ENCODE measurements around the gene POLR3K.

DNA sequence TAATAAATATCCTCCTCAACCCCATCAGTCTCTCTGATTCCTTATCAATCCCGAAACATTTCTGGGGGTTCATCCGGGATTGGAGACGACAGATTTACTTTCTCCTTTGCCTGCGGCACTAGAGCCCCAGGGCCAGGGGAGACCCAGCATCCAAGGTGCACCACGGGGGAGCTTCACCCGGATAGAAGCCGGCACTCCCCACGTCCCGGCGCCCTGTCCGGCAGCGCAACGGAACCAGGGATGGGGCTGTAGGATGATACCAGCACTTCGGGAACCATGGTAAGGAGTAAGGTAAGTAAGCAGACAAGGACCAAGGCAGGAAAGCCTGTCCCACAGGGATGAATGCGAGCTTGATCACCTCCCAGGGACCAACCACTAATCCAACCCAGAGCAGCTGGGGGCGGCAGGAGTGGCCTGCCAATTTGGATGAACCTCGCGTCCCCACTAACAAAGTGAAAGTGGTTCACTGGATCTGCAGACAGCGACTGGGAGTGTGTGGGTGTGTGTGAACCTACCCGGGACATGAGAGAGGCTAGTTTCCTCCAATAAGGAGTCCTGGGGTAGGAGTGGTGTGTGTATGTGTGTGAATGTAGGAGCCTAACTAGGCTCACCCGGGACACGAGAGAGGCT lies 11.9 kb downstream of the POLR3K start:
- TF ChIP-seq POLR2A (IDR thresholded peaks at IDR 0.05; ENCODE audit: extremely low read depth, insufficient read length) (no peak), MAX (IDR thresholded peaks at IDR 0.05; ENCODE audit: low read depth, low read length) (no peak), CTCF (IDR thresholded peaks at IDR 0.05; ENCODE audit: low read depth, low read length) (no peak)

Measured in NB4 (cell line).